ENCODE measurements around the gene EFEMP1. TPM values are rescaled to one million over a fixed set of nuclear protein-coding genes. Genes with fewer than 3 reads are reported as not detected.

The EFEMP1 gene
- total and polyA plus RNA-seq, 2 of the 13 experiments (the other 11 are each of a cell fraction or from before 2014, with no cell fraction given), result not detected

GRCh38 chr2:55859875-55860274, 63.7 kb downstream of the EFEMP1 start:
- no peak overlapping the region for H2AFZ ChIP-seq (ENCODE audit: low read length)
- no peak overlapping the region for H3K27ac ChIP-seq (ENCODE audit: extremely low read length, insufficient read depth, low read length)
- H3K4me2 ChIP-seq (ENCODE audit: low read depth, low read length), result no peak overlapping the region
- H3K9me3 ChIP-seq (ENCODE audit: low read length), result no peaks in the 10 kb centered on the region
- DNase-seq (ENCODE audit: low spot score) (no peak), FAIRE-seq (no peak), ATAC-seq (no peak)
- no peaks in the 10 kb centered on the region for H3K36me3 ChIP-seq (replicated peaks in 1 of 2; ENCODE audit: control insufficient read depth in 1 of 2, insufficient read depth in 2 of 2, low read length in 2 of 2)
- POLR2A ChIA-PET, result no interaction called here
- intact Hi-C loops (cut with micrococcal nuclease; ENCODE audit: unreplicated experiment) (no loop called here), in situ Hi-C loops (cut with HindIII; ENCODE audit: extremely low pct_ligation_motif_present, low pct_unique_long_range_greater_than_20kb) (no loop called here)
- H3K4me3 ChIP-seq (replicated peaks in 1 of 3; ENCODE audit: insufficient read depth in 1 of 3, low read depth in 2 of 3, low read length in 3 of 3), result no peak overlapping the region
- no peaks in the 10 kb centered on the region for H3K27me3 ChIP-seq (ENCODE audit: control insufficient read depth in 1 of 2, insufficient read depth in 2 of 2, low read length in 2 of 2)
- CTCF ChIA-PET (ENCODE audit: low intra/inter-chr PET ratio, low total read pairs), result no interaction called here
- no peaks in the 10 kb centered on the region for H3K79me2 ChIP-seq (ENCODE audit: insufficient read depth, low read length)
- WGBS (ENCODE audit: low lambda C conversion rate), result 56% methylated on average over 3 of the region's 3 CpGs
- H3K4me1 ChIP-seq (ENCODE audit: insufficient read depth, low read length), result no peaks in the 10 kb centered on the region
- no peak overlapping the region for H3K9ac ChIP-seq (ENCODE audit: insufficient read depth, low read depth, low read length)
- no peaks in the 10 kb centered on the region for H4K20me1 ChIP-seq (ENCODE audit: insufficient read depth, low read length)
- no TSS peak for BruUV-seq (replicated peaks)
- TF ChIP-seq ZNF800 (CRISPR knock-in tag; IDR thresholded peaks at IDR 0.05), result no peak
- no peak for TF ChIP-seq ZNF136 (CRISPR knock-in tag; IDR thresholded peaks at IDR 0.05; ENCODE audit: low read depth)
- TF ChIP-seq ZNF296 (CRISPR knock-in tag; conservative IDR thresholded peaks at IDR 0.05), result no peak
- no peak for TF ChIP-seq CSRNP1 (CRISPR knock-in tag; IDR thresholded peaks at IDR 0.05)
- TF ChIP-seq ZNF609 (CRISPR knock-in tag; IDR thresholded peaks at IDR 0.05; ENCODE audit: borderline replicate concordance), result no peak
- no peak for TF ChIP-seq ZNF782 (CRISPR knock-in tag; IDR thresholded peaks at IDR 0.05; ENCODE audit: borderline replicate concordance)
- no peak for TF ChIP-seq ZNF570 (CRISPR knock-in tag; IDR thresholded peaks at IDR 0.05; ENCODE audit: borderline replicate concordance)
- TF ChIP-seq NFE2L1 (CRISPR knock-in tag; IDR thresholded peaks at IDR 0.05; ENCODE audit: borderline replicate concordance), result no peak
- no peak for TF ChIP-seq ONECUT2 (CRISPR knock-in tag; IDR thresholded peaks at IDR 0.05)
- no peak for TF ChIP-seq ZBTB39 (CRISPR knock-in tag; IDR thresholded peaks at IDR 0.05)
- TF ChIP-seq SNAI1 (CRISPR knock-in tag; IDR thresholded peaks at IDR 0.05; ENCODE audit: borderline replicate concordance), result no peak
- no peak for TF ChIP-seq ZNF562 (CRISPR knock-in tag; IDR thresholded peaks at IDR 0.05; ENCODE audit: borderline replicate concordance)
